ENCODE data around the gene PYGO2.

The PYGO2 gene

GRCh38 chr1:154937988-154938386 lies 23.6 kb downstream of the PYGO2 start:
- TF ChIP-seq REST (IDR thresholded peaks at IDR 0.05; ENCODE audit: insufficient replicate concordance, low read depth) = no peak
- no peak for TF ChIP-seq POLR2AphosphoS5 (IDR thresholded peaks at IDR 0.05; ENCODE audit: low read depth)
- TF ChIP-seq GABPA (IDR thresholded peaks at IDR 0.05; ENCODE audit: low read depth) = no peak
- H3K27me3 ChIP-seq (ENCODE audit: insufficient read depth, poor library complexity, severe bottlenecking) = no peaks in the 10 kb centered on the region
- H3K4me3 ChIP-seq (replicated peaks; ENCODE audit: insufficient read depth, low read length) = peak overlapping the region; percentile 58; the same call in 1 of the 2 replicates
- no peak for DNase-seq (ENCODE audit: low read depth in 1 of 2, low spot score in 1 of 2)
- peak overlapping the region; percentile 100 for H3K27ac ChIP-seq (replicated peaks)

- Histone ChIP-seq H3K27ac (replicated peaks) (peak overlapping the region; percentile 100), H3K4me3 (replicated peaks; ENCODE audit: insufficient read depth, low read length) (peak overlapping the region; percentile 58), H3K27me3 (ENCODE audit: insufficient read depth, poor library complexity, severe bottlenecking) (no peaks in the 10 kb centered on the region)
- TF ChIP-seq POLR2AphosphoS5 (IDR thresholded peaks at IDR 0.05; ENCODE audit: low read depth) (0 out of 2 replicates have a peak, but pooled peaks have one; percentile 25), GABPA (IDR thresholded peaks at IDR 0.05; ENCODE audit: low read depth) (peak; percentile 28; the same call in 1 of the 2 replicates), CTCF (IDR thresholded peaks at IDR 0.05; ENCODE audit: insufficient read depth, low read length) (no peak)
- peak; percentile 88 to 95 for DNase-seq (ENCODE audit: low read depth in 1 of 2, low spot score in 1 of 2)
Measured at GRCh38 chr1:154937085-154937987, 24.2 kb downstream of the PYGO2 start.

- DNase-seq (ENCODE audit: low read depth in 1 of 2, low spot score in 1 of 2) = peak; percentile 97
- Histone ChIP-seq H3K4me3 (replicated peaks; ENCODE audit: insufficient read depth, low read length) (peak within 1 kb of the TSS; percentile 58), H3K27ac (replicated peaks) (peak within 1 kb of the TSS; percentile 100), H3K27me3 (ENCODE audit: insufficient read depth, poor library complexity, severe bottlenecking) (no peaks in the 10 kb centered on the region)
- TF ChIP-seq REST (IDR thresholded peaks at IDR 0.05; ENCODE audit: insufficient replicate concordance, low read depth) (peak; percentile 67), POLR2AphosphoS5 (IDR thresholded peaks at IDR 0.05; ENCODE audit: low read depth) (peak; percentile 85), GABPA (IDR thresholded peaks at IDR 0.05; ENCODE audit: low read depth) (0 out of 2 replicates have a peak, but pooled peaks have one; percentile 33), CTCF (IDR thresholded peaks at IDR 0.05; ENCODE audit: insufficient read depth, low read length) (no peak), SPI1 (IDR thresholded peaks at IDR 0.05; ENCODE audit: borderline replicate concordance, low read depth) (peak; percentile 30; the same call in 1 of the 2 replicates)
Measured at GRCh38 chr1:154936555-154937084, 25.0 kb downstream of the PYGO2 start, which contains the start of gene PMVK. TSS of gene PMVK (minus strand) at chr1:154936719. CDS start at chr1:154936685, 34 bp downstream.
